AG09319 (cell line): ENCODE measurements around the gene ADAP1.

Experiments
- DNase-seq: peaks from one replicate; pipeline ENCODE4 v3.0.0-alpha.2; 2010; ENCODE audit warnings: low read depth; ENCODE audit errors: extremely low read depth
- TF ChIP-seq, protein P1 (sequence below): IDR thresholded peaks from 2 replicates; pipeline ENCODE4 v1.5.1; 2011; ENCODE audit warnings: low read depth, mild to moderate bottlenecking, inconsistent platforms, low read length, moderate library complexity

ADAP1 gene

DNA sequence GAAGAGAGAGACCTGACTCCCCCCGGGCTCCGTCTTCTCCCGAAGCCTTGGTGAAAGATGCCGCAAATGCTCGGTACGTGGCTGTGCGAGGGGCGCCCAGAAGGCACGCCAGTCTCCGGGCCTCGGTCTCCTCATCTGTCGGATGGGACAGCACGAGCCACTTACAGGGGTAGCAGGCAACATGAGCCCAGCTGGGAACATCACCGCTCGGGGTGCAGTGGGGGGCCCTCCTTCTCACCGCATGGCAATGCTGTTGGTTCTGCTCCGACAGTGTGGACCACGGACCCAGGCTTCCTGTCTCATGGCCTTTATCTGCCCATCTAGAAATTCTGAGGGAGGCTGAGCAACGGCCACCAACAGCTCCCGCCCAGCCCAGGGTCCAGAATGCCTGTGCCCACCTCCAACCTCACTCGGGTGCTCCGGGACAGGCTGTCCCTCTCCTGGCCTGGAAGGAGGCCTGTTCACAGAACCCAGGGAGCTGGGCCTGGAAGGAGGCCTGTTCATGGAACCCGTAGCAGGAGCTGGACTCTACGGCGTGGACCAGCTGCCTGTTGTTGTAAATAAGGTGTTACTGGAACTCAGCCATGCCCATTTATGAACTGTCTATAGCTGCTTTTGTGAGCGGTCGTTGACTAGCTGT, 15.8 kb downstream of the ADAP1 start:
- DNase-seq, result no peak
- TF ChIP-seq, protein P1, sequence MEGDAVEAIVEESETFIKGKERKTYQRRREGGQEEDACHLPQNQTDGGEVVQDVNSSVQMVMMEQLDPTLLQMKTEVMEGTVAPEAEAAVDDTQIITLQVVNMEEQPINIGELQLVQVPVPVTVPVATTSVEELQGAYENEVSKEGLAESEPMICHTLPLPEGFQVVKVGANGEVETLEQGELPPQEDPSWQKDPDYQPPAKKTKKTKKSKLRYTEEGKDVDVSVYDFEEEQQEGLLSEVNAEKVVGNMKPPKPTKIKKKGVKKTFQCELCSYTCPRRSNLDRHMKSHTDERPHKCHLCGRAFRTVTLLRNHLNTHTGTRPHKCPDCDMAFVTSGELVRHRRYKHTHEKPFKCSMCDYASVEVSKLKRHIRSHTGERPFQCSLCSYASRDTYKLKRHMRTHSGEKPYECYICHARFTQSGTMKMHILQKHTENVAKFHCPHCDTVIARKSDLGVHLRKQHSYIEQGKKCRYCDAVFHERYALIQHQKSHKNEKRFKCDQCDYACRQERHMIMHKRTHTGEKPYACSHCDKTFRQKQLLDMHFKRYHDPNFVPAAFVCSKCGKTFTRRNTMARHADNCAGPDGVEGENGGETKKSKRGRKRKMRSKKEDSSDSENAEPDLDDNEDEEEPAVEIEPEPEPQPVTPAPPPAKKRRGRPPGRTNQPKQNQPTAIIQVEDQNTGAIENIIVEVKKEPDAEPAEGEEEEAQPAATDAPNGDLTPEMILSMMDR, result no peak

DNA sequence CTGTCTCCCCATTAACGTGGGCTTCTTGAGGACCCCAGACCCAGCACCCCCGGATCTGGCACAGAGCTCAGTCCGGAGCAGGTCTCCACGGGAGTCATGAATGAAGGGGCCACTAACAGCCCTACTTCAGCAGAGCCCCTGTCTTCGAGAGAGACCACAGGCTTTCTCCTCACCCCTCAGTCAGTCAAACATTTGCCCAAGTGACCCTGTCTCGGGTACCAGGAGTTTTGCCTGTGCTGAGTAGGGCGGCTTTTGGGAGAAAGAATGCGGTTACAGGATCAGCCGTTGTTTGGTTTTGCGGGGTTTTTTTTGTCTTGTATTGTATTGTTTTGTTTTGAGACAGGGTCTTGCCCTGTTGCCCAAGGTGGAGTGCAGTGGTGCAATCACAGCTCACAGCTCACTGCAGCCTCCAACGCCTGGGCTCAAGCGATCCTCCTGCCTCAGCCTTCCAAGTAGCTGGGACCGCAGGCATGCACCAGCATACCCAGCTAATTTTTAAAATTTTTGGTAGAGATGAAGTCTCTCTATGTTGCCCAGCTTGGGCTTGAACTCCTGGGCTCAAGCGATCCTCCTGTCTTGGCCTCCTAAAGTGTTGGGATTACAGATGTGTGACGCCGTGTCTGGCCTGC, 16.5 kb downstream of the ADAP1 start:
- DNase-seq, result no peak
- TF ChIP-seq, protein P1, result no peak

DNA sequence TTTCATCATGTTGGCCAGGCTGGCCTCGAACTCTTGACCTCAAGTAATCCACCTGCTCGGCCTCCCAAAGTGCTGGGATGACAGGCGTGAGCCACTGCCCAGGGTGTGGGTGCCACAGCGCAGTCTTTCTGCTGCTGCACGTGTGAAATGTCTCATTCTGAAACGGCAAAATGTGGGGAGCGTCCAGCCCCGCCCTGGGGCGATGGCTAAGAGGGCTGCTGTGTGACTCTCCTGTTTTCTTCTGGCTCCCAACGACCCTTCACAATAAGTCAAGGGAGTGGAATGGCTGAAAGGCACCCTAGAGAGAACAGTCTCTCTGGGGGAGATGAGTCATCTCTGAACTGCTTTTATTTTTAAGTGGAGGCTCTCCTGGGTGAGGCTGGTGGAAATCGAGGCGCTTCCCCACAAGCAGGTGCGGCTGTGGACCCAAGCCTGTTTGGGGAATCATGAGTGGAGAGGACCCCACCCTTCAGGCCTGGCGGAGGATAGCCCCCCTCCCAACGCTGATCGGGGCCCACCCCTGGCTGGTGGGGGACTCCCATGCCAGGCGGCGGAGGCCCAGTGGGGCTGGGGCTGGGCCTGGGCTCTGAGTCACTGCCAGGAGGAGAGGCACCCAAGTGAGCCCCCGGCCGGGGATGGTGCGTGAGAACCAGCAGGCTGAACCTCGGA, 18.0 kb downstream of the ADAP1 start:
- TF ChIP-seq, protein P1, result no peak
- DNase-seq, result no peak

DNA sequence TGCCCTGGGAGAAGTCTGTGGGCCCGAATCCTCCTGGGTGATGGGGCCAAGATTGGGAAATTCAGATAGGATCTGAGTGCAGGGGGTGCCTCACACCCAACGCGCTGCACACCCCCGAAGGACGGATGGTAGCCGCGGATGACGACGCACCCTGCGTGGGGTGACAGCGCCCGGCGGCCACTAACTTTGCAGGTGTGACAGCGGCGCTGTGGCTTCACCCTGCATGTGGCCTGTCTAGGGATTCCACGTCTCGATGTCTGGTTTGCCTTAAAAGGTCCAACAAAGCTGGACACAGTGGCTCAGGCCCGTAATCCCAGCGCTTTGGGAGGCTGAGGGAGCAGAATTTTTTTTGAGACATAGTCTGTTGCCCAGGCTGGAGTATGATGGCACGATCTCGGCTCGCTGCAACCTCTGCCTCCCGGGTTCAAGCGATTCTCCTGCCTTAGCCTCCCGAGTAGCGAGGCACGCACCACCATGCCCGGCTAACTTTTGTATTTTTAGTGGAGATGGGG, 18.6 kb downstream of the ADAP1 start:
- TF ChIP-seq, protein P1, result no peak
- DNase-seq, result no peak

DNA sequence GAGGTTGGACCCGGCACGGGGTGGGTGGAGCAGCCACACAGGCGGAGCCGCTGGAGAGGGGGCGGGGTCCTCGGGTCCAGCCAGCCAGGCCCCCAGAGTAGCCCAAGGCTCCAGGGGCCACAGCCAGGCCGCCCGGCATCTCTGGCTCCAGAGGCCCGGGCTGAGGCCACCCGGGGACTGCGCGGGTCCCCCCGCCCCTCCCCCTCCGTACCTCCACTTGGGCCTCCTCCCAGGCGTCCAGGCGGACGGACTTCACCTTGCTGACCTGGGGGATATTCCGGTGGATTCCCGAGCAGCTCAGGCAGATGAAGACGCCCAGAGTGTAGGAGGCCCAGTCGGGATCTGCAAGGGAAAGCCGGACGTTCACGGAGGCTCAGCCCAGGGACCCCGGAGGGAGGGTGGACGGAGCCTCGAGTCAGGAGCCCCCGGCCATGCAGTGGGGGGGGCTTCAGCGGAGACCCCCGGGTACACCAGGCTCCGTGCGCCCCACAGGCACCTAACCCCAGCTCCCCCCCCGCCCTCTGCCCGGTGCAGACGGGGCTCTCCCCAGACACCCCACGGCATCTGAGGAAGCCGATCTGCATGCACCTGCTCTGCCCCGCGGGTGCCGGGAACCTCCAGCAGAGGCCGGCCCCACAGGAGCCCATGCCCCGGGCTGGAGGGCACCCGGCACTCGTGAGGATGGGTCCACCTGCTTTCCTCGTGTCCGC, 19.2 kb downstream of the ADAP1 start:
- no peak for DNase-seq
- TF ChIP-seq, protein P1, result no peak

DNA sequence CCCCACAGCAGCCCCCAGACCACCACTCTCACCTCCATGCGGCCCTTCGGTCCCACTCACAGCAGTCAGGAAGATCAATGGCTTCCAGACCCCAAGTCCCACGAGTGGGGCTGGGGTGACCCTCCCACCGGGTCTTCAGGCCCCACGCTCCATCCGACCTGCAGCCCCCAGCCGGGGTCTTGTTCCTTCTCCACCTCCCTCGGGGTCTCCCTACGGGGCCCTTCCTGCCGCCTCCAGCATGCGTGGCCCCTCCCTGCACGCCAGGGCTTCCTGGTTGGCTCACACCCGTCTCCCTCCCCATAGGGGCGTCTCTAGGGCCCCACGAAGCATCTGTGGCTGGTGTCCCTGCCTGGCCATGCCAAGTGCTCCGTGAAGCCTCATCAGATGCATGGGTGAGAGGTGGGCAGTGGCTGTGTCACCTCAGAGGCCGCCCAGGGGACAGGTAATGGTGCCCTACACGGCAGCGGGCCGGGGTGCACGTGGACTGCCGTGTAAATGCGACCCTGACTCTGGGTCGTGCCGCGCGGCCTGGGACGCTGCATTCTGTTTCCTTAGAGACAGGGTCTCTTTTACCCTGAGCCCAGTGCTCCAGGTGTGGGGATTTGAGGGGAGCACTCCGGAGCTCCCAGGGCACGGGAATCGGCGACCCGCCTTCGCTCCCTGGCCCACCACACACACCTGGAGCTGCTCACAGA, 19.9 kb downstream of the ADAP1 start:
- TF ChIP-seq, protein P1, result no peak
- no peak for DNase-seq
